IMR-90 (cell line): ENCODE data around the gene SLC17A3. TPM values are rescaled to one million over a fixed set of nuclear protein-coding genes. Genes with fewer than 3 reads are reported as not detected.

ENCODE experiments used
- ATAC-seq: fragments of 200-7000 bp; cut with Tn5 transposase; 2 replicates; pipeline ENCODE4 v1.9.1; 2020; ENCODE audit warnings: low read depth, mild to moderate bottlenecking, moderate library complexity
- BruUV-seq: library from RNA; stranded (reverse); fragments of 400-500 nt; replicated peaks from 2 replicates; lab custom pipeline; 2021; lab: Mats Ljungman, UMichigan
- CTCF ChIA-PET: fragments of 300-600 bp; formaldehyde crosslinking; extraction: SDS; loops from one replicate; lab custom pipeline; 2021; ENCODE audit warnings: antibody characterized with exemption; lab: Yijun Ruan, JAX
- POLR2A ChIA-PET: fragments of 300-600 bp; sonication (Branson Sonifier 250); formaldehyde crosslinking; loops from one replicate; lab custom pipeline; 2022; ENCODE audit warnings: antibody characterized with exemption; ENCODE audit not compliant: unreplicated experiment; lab: Charles Lee
- DNase-seq: peaks from one replicate; pipeline ENCODE4 v3.0.0; 2013
- H2AFZ ChIP-seq: replicated peaks from 2 replicates; pipeline ENCODE3; 2013; ENCODE audit warnings: low read length, mild to moderate bottlenecking; ENCODE audit not compliant: poor library complexity
- H2AK5ac ChIP-seq: 2 replicates; pipeline ENCODE4 v1.6.1; 2013; ENCODE audit warnings: low read depth, low read length, inconsistent platforms
- H2AK9ac ChIP-seq: replicated peaks from 2 replicates; pipeline ENCODE3; 2013; ENCODE audit warnings: mild to moderate bottlenecking, low read depth, low read length, moderate library complexity; ENCODE audit not compliant: poor library complexity
- H2BK120ac ChIP-seq: 2 replicates; pipeline ENCODE4 v1.6.1; 2013; ENCODE audit warnings: low read depth, low read length, inconsistent platforms
- H2BK15ac ChIP-seq: 3 replicates; pipeline ENCODE4 v1.6.1; 2013; ENCODE audit warnings: low read depth, low read length, inconsistent platforms
- H2BK20ac ChIP-seq: 2 replicates; pipeline ENCODE4 v1.6.1; 2013; ENCODE audit warnings: low read depth, mild to moderate bottlenecking, inconsistent platforms, low read length, moderate library complexity
- H2BK5ac ChIP-seq: 2 replicates; pipeline ENCODE4 v1.6.1; 2013; ENCODE audit warnings: mild to moderate bottlenecking, low read depth, low read length, inconsistent platforms; ENCODE audit not compliant: poor library complexity, severe bottlenecking
- H3K14ac ChIP-seq: replicated peaks from 2 replicates; pipeline ENCODE4 v1.6.1; 2013; ENCODE audit warnings: low read depth, low read length, inconsistent platforms
- H3K18ac ChIP-seq: 2 replicates; pipeline ENCODE4 v1.6.1; 2013; ENCODE audit warnings: low read depth, low read length, control low read depth
- H3K23ac ChIP-seq: 2 replicates; pipeline ENCODE4 v1.6.1; 2013; ENCODE audit warnings: low read depth, low read length, inconsistent platforms
- H3K27ac ChIP-seq: 2 replicates; pipeline ENCODE4 v1.5.1; 2013; ENCODE audit warnings: mild to moderate bottlenecking, control low read depth, low read length; ENCODE audit not compliant: insufficient read depth
- H3K27me3 ChIP-seq: 2 replicates; pipeline ENCODE4 v1.6.1; 2013; ENCODE audit warnings: low read length; ENCODE audit not compliant: control insufficient read depth, insufficient read depth
- H3K36me3 ChIP-seq: 2 replicates; pipeline ENCODE4 v1.6.1; 2013; ENCODE audit warnings: low read length, mixed read lengths; ENCODE audit not compliant: control insufficient read depth, insufficient read depth
- H3K4ac ChIP-seq: 2 replicates; pipeline ENCODE4 v1.6.1; 2013; ENCODE audit warnings: low read depth, low read length, inconsistent platforms
- H3K4me1 ChIP-seq: 2 replicates; pipeline ENCODE4 v1.6.1; 2013; ENCODE audit warnings: low read length, mixed read lengths; ENCODE audit not compliant: control insufficient read depth, insufficient read depth
- H3K4me2 ChIP-seq: 2 replicates; pipeline ENCODE4 v1.6.1; 2013; ENCODE audit warnings: low read depth, mild to moderate bottlenecking, control low read depth, low read length, moderate library complexity
- H3K4me3 ChIP-seq: 2 replicates; pipeline ENCODE4 v1.5.1; 2013; ENCODE audit warnings: low read depth, mild to moderate bottlenecking, control low read depth, low read length, moderate library complexity; ENCODE audit not compliant: insufficient read depth
- H3K56ac ChIP-seq: 2 replicates; pipeline ENCODE4 v1.6.1; 2013; ENCODE audit warnings: low read length, inconsistent platforms; ENCODE audit not compliant: insufficient read depth; ENCODE audit errors: extremely low read depth
- H3K79me1 ChIP-seq, 2 experiments: 2 replicates each; pipeline ENCODE4 v1.6.1; 2013; ENCODE audit warnings: low read length in 2 of 2, inconsistent platforms in 1 of 2, low read depth in 1 of 2
- H3K9ac ChIP-seq: 2 replicates; pipeline ENCODE4 v1.6.1; 2013; ENCODE audit warnings: low read depth, low read length, control low read depth
- H3K9me1 ChIP-seq: 2 replicates; pipeline ENCODE4 v1.6.1; 2013; ENCODE audit warnings: low read length, inconsistent platforms; ENCODE audit not compliant: insufficient read depth
- H3K9me3 ChIP-seq: 2 replicates; pipeline ENCODE4 v1.6.1; 2013; ENCODE audit warnings: low read length; ENCODE audit not compliant: control insufficient read depth, insufficient read depth
- H4K20me1 ChIP-seq: 2 replicates; pipeline ENCODE4 v1.6.1; 2013; ENCODE audit warnings: low read length, inconsistent platforms; ENCODE audit not compliant: insufficient read depth
- H4K5ac ChIP-seq: 2 replicates; pipeline ENCODE4 v1.6.1; 2013; ENCODE audit warnings: mild to moderate bottlenecking, low read depth, low read length, control low read depth
- H4K8ac ChIP-seq, 2 experiments: 2 replicates each; pipeline ENCODE4 v1.6.1; 2013; ENCODE audit warnings: low read depth in 2 of 2, low read length in 2 of 2, control low read depth in 1 of 2, inconsistent platforms in 1 of 2
- H4K91ac ChIP-seq: 2 replicates; pipeline ENCODE4 v1.6.1; 2013; ENCODE audit warnings: low read depth, low read length, inconsistent platforms; ENCODE audit not compliant: insufficient read depth
- BHLHE40 ChIP-seq: fragments of 150-350 bp; IDR thresholded peaks from 2 replicates; pipeline ENCODE4 v1.6.1; 2016; ENCODE audit warnings: mild to moderate bottlenecking, low read depth, low read length
- CHD1 ChIP-seq: IDR thresholded peaks from 2 replicates; pipeline ENCODE4 v1.6.1; 2012; ENCODE audit warnings: low read depth, low read length, improper control_type of control experiment
- MAFK ChIP-seq: IDR thresholded peaks from 2 replicates; pipeline ENCODE4 v1.6.1; 2012; ENCODE audit warnings: low read depth, low read length, improper control_type of control experiment
- MXI1 ChIP-seq: IDR thresholded peaks from 2 replicates; pipeline ENCODE4 v1.6.1; 2012; ENCODE audit warnings: low read depth, mild to moderate bottlenecking, low read length, moderate library complexity, borderline replicate concordance
- NFE2L2 ChIP-seq: fragments of 150-350 bp; IDR thresholded peaks from 2 replicates; pipeline ENCODE4 v1.6.1; 2016; ENCODE audit warnings: low read depth, mild to moderate bottlenecking, low read length
- RCOR1 ChIP-seq: IDR thresholded peaks from 2 replicates; pipeline ENCODE4 v1.6.1; 2012; ENCODE audit warnings: mild to moderate bottlenecking, low read length, improper control_type of control experiment; ENCODE audit not compliant: insufficient replicate concordance
- USF2 ChIP-seq: fragments of 150-350 bp; IDR thresholded peaks from 2 replicates; pipeline ENCODE4 v1.6.1; 2017; ENCODE audit warnings: mild to moderate bottlenecking, antibody characterized with exemption, low read length, low read depth
- WGBS, 2 experiments: methylation state at CpG; one replicate each; pipeline versions ENCODE4 v1.1.5 to v1.1.7; 2013; ENCODE audit warnings: missing lambda C conversion rate in 2 of 2; ENCODE audit not compliant: insufficient read length in 1 of 2; ENCODE audit errors: extremely low coverage in 2 of 2; 5-methylcytosine and 5-hydroxymethylcytosine counted together
- dilution Hi-C: fragments of 300-500 bp; cut with HindIII; formaldehyde crosslinking; loops from one replicate; pipeline ENCODE4 v1.14.3; 2018; ENCODE audit warnings: low sequenced_read_pairs; ENCODE audit not compliant: unreplicated experiment
- in situ Hi-C: fragments of 300-500 bp; cut with MboI; formaldehyde crosslinking; loops from 3 replicates; pipeline ENCODE4 v1.14.3; 2019; ENCODE audit warnings: low sequenced_read_pairs, inconsistent platforms, mixed read lengths
- intact Hi-C: fragments of 100-400 bp; cut with micrococcal nuclease; formaldehyde crosslinking; loops from 2 replicates; pipeline ENCODE4 v1.10.0; 2022
- polyA plus RNA-seq, 3 experiments: library from polyadenylated mRNA; depleted of rRNA; stranded (reverse); fragments of >200 nt; gene quantifications; 2 replicates each; pipeline ENCODE4 v1.2.3, GENCODE V29; 2012; ENCODE audit warnings: low replicate concordance in 1 of 3
- total RNA-seq: library from RNA; depleted of rRNA; stranded (reverse); fragments of >200 nt; gene quantifications from 2 replicates; pipeline ENCODE4 v1.2.3, GENCODE V29; 2012

Gene SLC17A3
- total and polyA plus RNA-seq, 2 of the 4 experiments (the other 2 are of a cell fraction), result not detected

GRCh38 chr6:25835442-25836283 is 38.4 kb downstream of the SLC17A3 start:
- Histone ChIP-seq H3K23ac (no peak overlapping the region), H2AFZ (no peak overlapping the region), H4K91ac (no peak overlapping the region), H2BK20ac (no peak overlapping the region), H3K36me3 (no peaks in the 10 kb centered on the region), H2AK9ac (no peak overlapping the region), H2AK5ac (no peak overlapping the region), H3K56ac (no peak overlapping the region), H2BK15ac (no peak overlapping the region), H3K9me3 (no peaks in the 10 kb centered on the region), H3K18ac (no peak overlapping the region), H3K27ac (no peak overlapping the region), H4K8ac (no peak overlapping the region), H3K27me3 (no peaks in the 10 kb centered on the region), H2BK120ac (no peak overlapping the region), H3K79me1 (no peaks in the 10 kb centered on the region), H3K4ac (no peak overlapping the region), H3K9me1 (no peaks in the 10 kb centered on the region), H3K4me1 (no peaks in the 10 kb centered on the region), H4K20me1 (no peaks in the 10 kb centered on the region), H2BK5ac (no peak overlapping the region), H3K9ac (no peak overlapping the region), H4K5ac (no peak overlapping the region), H3K14ac (no peak overlapping the region), H3K4me2 (no peak overlapping the region), H3K4me3 (no peak overlapping the region)
- CTCF ChIA-PET, result no interaction called here
- intact Hi-C loops (no loop called here), dilution Hi-C loops (no loop called here), in situ Hi-C loops (no loop called here)
- POLR2A ChIA-PET, result no interaction called here
- ATAC-seq, result no peak
- no peak for DNase-seq
- no TSS peak for BruUV-seq
- 0% methylated on average over 3 of the region's 8 CpGs; no CpG with 5 or more reads in 1 of the 2 experiments for WGBS, 2 experiments
- TF ChIP-seq NFE2L2 (no peak), RCOR1 (no peak), MXI1 (no peak), CHD1 (no peak), MAFK (no peak), USF2 (no peak), BHLHE40 (no peak)
